ENCODE results near the gene MSI1.

Gene MSI1

DNA sequence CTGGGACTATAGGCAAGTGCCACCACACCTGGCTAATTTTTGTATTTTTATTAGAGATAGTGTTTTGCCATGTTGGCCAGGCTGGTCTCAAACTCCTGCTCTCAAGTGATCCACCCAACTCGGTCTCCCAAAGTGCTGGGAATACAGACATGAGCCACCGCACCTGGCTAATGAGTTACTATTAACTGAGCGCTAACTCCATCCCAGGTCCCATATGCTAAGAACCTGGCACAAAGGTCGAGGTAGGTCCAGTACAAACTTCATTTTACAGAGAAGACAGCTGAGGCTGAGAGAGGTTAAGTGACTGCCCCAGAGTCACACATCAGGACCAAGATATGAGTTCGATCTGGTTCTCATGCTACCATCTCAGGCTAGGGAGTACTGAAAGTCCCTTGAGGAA lies 36.9 kb downstream of the MSI1 start:
- H3K4me3 ChIP-seq (ENCODE audit: low read depth, low read length): no peak overlapping the region
- TF ChIP-seq CTCF (IDR thresholded peaks at IDR 0.05; ENCODE audit: low read depth, low read length, missing control alignments): no peak
- in situ Hi-C loops (cut with HindIII; ENCODE audit: low sequenced_read_pairs): no loop called here
- no peak for DNase-seq (ENCODE audit: low read depth)

DNA sequence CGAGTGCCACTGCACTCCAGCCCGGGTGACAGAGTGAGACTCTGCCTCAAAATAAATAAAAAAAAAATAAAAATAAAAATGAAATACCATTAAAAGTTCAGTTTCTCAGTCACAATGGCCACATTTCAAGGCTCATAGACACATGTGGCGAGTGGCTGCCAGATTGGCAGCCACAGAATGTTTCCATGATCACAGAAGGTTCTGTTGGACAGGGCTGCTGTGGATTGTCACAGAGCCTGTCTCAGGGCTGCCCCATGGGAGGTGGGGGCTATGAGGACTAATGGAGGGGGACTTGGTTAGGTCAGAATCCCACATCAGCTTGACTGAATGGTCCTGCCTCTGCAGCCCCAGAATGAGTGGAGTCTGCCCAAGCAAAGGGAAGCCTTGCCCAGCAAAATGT lies 37.6 kb downstream of the MSI1 start:
- DNase-seq (ENCODE audit: low read depth): no peak
- in situ Hi-C loops (cut with HindIII; ENCODE audit: low sequenced_read_pairs): no loop called here
- no peak for TF ChIP-seq CTCF (IDR thresholded peaks at IDR 0.05; ENCODE audit: low read depth, low read length, missing control alignments)
- H3K4me3 ChIP-seq (ENCODE audit: low read depth, low read length): no peak overlapping the region

GRCh38 chr12:120328228-120328627 lies 40.7 kb downstream of the MSI1 start:
- TF ChIP-seq CTCF (IDR thresholded peaks at IDR 0.05; ENCODE audit: low read depth, low read length, missing control alignments): no peak
- no peak overlapping the region for H3K4me3 ChIP-seq (ENCODE audit: low read depth, low read length)
- in situ Hi-C loops (cut with HindIII; ENCODE audit: low sequenced_read_pairs): no loop called here
- DNase-seq (ENCODE audit: low read depth): no peak

DNA sequence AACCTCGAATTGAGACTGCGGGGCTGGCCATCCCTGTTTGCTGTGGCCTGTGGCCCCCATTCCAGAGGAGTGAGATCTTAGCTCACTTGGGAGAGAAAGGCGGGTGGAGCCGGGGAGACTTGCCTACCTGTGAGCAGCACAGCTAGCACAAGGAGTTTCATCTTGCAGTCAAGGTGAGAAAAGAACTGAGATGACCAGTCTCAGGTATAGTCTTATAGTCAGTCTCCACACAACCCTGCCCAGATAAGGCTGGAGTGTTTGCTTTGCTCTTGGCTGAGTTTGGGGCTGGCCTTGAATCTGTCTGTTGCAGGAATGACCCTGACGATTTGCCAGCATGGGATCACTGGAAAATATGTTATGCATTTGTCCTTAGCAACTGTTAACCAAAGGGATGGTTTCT lies 41.4 kb downstream of the MSI1 start, which contains the start of gene PLA2G1B:
Gene PLA2G1B, minus strand, starts transcription at position 187 of the 400 bp plus-strand sequence. Its CDS starts 26 bp downstream, at position 161.
- in situ Hi-C loops (cut with HindIII; ENCODE audit: low sequenced_read_pairs): no loop called here
- no peak for DNase-seq (ENCODE audit: low read depth)
- H3K4me3 ChIP-seq (ENCODE audit: low read depth, low read length): no peak within 1 kb of the TSS
- no peak for TF ChIP-seq CTCF (IDR thresholded peaks at IDR 0.05; ENCODE audit: low read depth, low read length, missing control alignments)

- no peak overlapping the region for H3K4me3 ChIP-seq (ENCODE audit: low read depth, low read length)
- no peak for DNase-seq (ENCODE audit: low read depth)
- TF ChIP-seq CTCF (IDR thresholded peaks at IDR 0.05; ENCODE audit: low read depth, low read length, missing control alignments): no peak
- in situ Hi-C loops (cut with HindIII; ENCODE audit: low sequenced_read_pairs): no loop called here
These were observed 44.0 kb downstream of the MSI1 start for GRCh38 chr12:120324841-120325417.

DNA sequence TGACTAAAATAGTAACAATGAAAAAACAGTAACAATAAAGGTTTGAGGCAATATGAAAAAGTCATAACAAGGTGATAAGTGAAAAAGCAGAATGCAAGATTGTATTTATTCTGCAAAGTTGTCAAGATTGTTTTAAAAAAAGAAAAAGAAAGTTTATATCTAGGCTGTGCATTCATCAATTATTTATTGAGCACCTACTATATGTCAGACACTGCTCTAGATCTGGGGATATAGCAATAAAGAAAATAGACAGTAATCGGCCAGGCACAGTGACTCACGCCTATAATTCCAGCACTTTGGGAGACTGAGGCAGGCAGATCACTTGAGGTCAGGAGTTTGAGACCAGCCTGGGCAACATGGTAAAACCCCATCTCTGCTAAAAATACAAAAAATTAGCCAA lies 45.2 kb downstream of the MSI1 start:
- in situ Hi-C loops (cut with HindIII; ENCODE audit: low sequenced_read_pairs): no loop called here
- no peak overlapping the region for H3K4me3 ChIP-seq (ENCODE audit: low read depth, low read length)
- TF ChIP-seq CTCF (IDR thresholded peaks at IDR 0.05; ENCODE audit: low read depth, low read length, missing control alignments): no peak
- DNase-seq (ENCODE audit: low read depth): no peak
